Peyer's patch (tissue), 4 donors: ENCODE data around the gene STYK1. TPM values are rescaled to one million over a fixed set of nuclear protein-coding genes. Genes with fewer than 3 reads are reported as not detected.
"Not testable (repeated sequence)": the region's sequence is repeated elsewhere in the genome, so short reads cannot be mapped to it uniquely, and the experiment has no call there.

Source experiments
- DNase-seq, 3 donors: peaks; one replicate each; pipeline ENCODE4 v3.0.0-alpha.2; 2017 to 2019
- H3K27ac ChIP-seq, 4 donors: fragments of 200-600 bp; sonication (generic); one replicate each; pipeline ENCODE4 v1.5.1; 2016 to 2019
- H3K27me3 ChIP-seq, 2 donors: fragments of 200-600 bp; sonication (generic); one replicate each; pipeline ENCODE4 v1.5.1; 2019
- H3K36me3 ChIP-seq, 3 donors: fragments of 200-600 bp; sonication (generic); one replicate each; pipeline ENCODE4 v1.5.1; 2016 to 2019
- H3K4me1 ChIP-seq, 4 donors: fragments of 200-600 bp; sonication (generic); one replicate each; pipeline ENCODE4 v1.5.1; 2016 to 2019
- H3K4me3 ChIP-seq, 4 donors: fragments of 200-600 bp; sonication (generic); 1 replicate in 3 of 4; 2 replicates in 1 of 4; pipeline ENCODE4 v1.5.1; 2016 to 2019; ENCODE audit warnings: mild to moderate bottlenecking in 1 of 4
- H3K9me3 ChIP-seq, 4 donors: fragments of 200-600 bp; sonication (generic); one replicate each; pipeline ENCODE4 v1.5.1; 2016 to 2019; ENCODE audit warnings: mild to moderate bottlenecking in 1 of 4
- POLR2A ChIP-seq, 2 donors: fragments of 450-650 bp; IDR thresholded peaks; one replicate each; pipeline ENCODE4 v1.5.1; 2017; ENCODE audit warnings: antibody characterized with exemption in 2 of 2, mild to moderate bottlenecking in 2 of 2, moderate library complexity in 2 of 2
- total RNA-seq, 4 donors: library from RNA; depleted of rRNA; stranded (reverse); fragments of >200 nt; gene quantifications; one replicate each; pipeline ENCODE4 v1.1.0, GENCODE V29; 2016
- TF ChIP-seq, protein P1 (sequence below), 6 experiments: fragments of 450-650 bp in 4 of 6; fragments of 200-600 bp in 2 of 6; sonication (generic) in 1 of 6; IDR thresholded peaks; one replicate each; pipeline ENCODE4 v1.5.1; 2017 to 2019; ENCODE audit warnings: antibody characterized with exemption in 6 of 6, mild to moderate bottlenecking in 3 of 6, moderate library complexity in 1 of 6

The STYK1 gene
- total RNA-seq, 4 donors from 2014 or later: 5.8 to 43.1 (median 25.4) TPM

DNA sequence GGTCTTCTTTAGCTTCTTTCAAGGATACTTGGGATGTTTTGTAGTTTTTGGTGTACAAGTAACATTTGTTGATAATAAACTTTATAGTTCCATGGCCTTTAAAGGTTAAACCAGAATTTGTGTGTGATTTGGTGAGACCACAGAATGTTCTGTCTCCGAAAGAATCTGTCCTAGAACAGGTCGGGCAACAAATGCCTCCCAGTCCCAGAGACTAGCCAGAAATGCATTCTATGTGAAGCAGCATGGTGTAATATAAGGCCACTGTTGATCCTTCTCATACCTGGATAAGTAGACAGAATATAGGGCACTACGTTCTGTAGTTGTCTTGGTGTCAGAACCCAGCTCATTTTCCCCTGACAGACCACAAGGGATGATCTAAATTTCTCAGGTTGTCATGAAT is 10.0 kb downstream of the STYK1 start:
- H3K4me1 ChIP-seq: peaks cover 0 to 4% (median 0%) of the 10 kb centered on the region in 4 donors
- no peak overlapping the region for H3K4me3 ChIP-seq
- DNase-seq: no peak
- H3K27me3 ChIP-seq: no peaks in the 10 kb centered on the region
- no peaks in the 10 kb centered on the region for H3K36me3 ChIP-seq
- H3K27ac ChIP-seq: peak overlapping the region in 2 of 4 donors; percentile 19 to 46
- no peaks in the 10 kb centered on the region for H3K9me3 ChIP-seq
- no peak for TF ChIP-seq POLR2A (IDR thresholded peaks at IDR 0.05)
- TF ChIP-seq, protein P1, sequence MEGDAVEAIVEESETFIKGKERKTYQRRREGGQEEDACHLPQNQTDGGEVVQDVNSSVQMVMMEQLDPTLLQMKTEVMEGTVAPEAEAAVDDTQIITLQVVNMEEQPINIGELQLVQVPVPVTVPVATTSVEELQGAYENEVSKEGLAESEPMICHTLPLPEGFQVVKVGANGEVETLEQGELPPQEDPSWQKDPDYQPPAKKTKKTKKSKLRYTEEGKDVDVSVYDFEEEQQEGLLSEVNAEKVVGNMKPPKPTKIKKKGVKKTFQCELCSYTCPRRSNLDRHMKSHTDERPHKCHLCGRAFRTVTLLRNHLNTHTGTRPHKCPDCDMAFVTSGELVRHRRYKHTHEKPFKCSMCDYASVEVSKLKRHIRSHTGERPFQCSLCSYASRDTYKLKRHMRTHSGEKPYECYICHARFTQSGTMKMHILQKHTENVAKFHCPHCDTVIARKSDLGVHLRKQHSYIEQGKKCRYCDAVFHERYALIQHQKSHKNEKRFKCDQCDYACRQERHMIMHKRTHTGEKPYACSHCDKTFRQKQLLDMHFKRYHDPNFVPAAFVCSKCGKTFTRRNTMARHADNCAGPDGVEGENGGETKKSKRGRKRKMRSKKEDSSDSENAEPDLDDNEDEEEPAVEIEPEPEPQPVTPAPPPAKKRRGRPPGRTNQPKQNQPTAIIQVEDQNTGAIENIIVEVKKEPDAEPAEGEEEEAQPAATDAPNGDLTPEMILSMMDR (IDR thresholded peaks at IDR 0.05): no peak

DNA sequence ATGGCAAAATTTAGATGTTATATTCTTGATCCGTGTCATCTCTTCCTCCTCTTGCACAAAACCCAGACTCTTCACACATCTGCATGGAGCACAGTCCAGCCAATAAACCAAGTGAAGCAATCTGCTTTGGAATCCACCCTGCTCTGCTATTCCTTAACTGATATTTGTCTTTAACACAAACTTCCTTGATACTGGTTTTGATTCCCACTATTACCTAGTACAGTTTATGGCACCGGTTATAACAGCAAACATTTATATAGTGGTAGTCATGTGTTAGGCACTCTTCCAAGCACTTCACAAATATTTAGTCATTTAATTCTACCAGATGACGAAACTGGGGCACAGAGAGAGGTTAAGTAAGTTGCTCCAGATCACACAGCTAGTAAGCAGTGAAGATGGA is 12.5 kb downstream of the STYK1 start:
- peak overlapping the region in 1 of 4 donors; percentile 31 for H3K27ac ChIP-seq
- DNase-seq: peak in 1 of 3 donors; percentile 58
- H3K4me1 ChIP-seq: no peaks in the 10 kb centered on the region
- no peaks in the 10 kb centered on the region for H3K27me3 ChIP-seq
- no peak overlapping the region for H3K4me3 ChIP-seq
- TF ChIP-seq, protein P1 (IDR thresholded peaks at IDR 0.05): no peak
- TF ChIP-seq POLR2A (IDR thresholded peaks at IDR 0.05): no peak
- H3K9me3 ChIP-seq: no peaks in the 10 kb centered on the region
- H3K36me3 ChIP-seq: no peaks in the 10 kb centered on the region

DNA sequence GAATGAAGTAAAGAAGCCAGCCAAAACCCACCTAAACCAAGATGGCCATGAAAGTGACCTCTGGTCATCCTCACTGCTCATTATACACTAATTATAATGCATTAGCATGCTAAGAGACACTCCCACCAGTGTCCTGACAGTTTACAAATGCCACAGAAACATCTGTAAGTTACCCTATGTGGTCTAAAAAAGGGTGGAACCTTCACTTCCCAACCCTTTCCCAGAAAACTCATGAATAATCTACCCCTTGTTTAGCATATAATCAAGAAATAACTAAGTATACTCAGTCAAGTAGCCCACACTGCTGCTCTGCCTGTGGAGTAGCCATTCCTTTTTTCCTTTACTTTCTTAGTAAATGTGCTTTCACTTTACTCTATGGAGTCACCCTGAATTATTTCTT is 19.8 kb downstream of the STYK1 start:
- Histone ChIP-seq H3K4me1 (peaks cover 0 to 5% (median 0%) of the 10 kb centered on the region in 4 donors), H3K27me3 (no peaks in the 10 kb centered on the region), H3K36me3 (no peaks in the 10 kb centered on the region), H3K4me3 (no peak overlapping the region), H3K9me3 (no peaks in the 10 kb centered on the region), H3K27ac (no peak overlapping the region)
- TF ChIP-seq, protein P1 (IDR thresholded peaks at IDR 0.05): no peak
- TF ChIP-seq POLR2A (IDR thresholded peaks at IDR 0.05): no peak
- no peak for DNase-seq

DNA sequence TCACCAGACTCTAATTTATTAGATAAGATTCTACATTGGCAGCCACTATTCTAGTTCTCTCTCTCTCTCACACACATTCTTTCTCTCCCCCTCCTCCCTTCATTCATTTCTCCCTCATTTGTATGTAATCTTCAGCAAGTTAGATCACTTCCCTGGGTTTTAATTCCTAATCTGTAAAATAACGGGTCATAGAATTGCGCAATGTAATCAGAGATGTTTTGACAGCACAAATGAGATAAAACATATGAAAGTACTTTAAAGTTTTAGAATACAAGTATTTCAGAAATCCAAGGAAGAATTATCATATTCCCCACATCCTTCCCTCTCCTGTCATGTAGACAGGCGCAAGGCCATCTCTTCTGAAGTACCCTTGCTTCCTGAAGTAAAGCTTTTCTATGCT is 21.7 kb downstream of the STYK1 start:
- no peak for DNase-seq
- Histone ChIP-seq H3K4me3 (no peak overlapping the region), H3K9me3 (no peaks in the 10 kb centered on the region), H3K27me3 (no peaks in the 10 kb centered on the region), H3K27ac (peak overlapping the region in 2 of 4 donors; percentile 2 to 46), H3K4me1 (peaks cover 0 to 5% (median 0%) of the 10 kb centered on the region in 4 donors), H3K36me3 (no peaks in the 10 kb centered on the region)
- TF ChIP-seq, protein P1 (IDR thresholded peaks at IDR 0.05): no peak
- TF ChIP-seq POLR2A (IDR thresholded peaks at IDR 0.05): no peak

DNA sequence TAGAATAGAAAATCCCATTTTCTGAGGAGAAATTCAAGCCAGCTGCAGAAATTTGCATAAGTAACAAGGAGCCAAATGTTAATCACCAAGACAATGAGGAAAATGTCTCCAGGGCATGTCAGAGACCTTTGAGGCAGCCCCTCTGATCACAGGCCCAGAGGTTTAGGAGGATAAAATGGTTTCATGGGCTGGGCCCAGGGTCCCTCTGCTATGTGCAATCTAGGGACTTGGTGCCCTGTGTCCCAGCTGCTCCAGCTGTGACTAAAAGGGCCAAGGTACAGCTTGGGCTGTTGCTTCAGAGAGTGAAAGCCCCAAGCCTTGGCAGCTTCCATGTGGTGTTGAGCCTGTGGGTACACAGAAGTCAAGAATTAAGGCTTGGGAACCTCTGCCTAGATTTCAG is 27.3 kb downstream of the STYK1 start:
- not testable (repeated sequence) for H3K4me1 ChIP-seq, H3K27me3 ChIP-seq, H3K27ac ChIP-seq, H3K36me3 ChIP-seq, DNase-seq, H3K4me3 ChIP-seq
- H3K9me3 ChIP-seq: peaks cover 0 to 12% (median 3%) of the 10 kb centered on the region in 4 donors

DNA sequence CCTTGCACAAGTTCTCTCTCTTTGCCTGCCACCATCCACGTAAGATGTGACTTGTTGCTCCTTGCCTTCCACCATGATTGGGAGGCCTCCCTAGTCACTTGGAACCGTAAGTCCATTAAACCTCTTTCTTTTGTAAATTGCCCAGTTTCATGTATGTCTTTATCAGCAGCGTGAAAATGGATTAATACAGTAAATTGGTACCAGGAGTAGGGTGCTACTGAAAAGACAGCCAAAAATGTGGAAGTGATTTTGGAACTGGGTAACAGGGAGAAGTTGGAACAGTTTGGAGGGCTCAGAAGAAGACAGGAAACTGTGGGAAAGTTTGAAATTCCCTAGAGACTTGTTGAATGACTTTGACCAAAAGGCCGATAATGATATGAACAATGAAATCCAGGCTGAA is 27.9 kb downstream of the STYK1 start:
- H3K36me3 ChIP-seq: peaks cover 0 to 4% (median 0%) of the 10 kb centered on the region in 3 donors
- no peaks in the 10 kb centered on the region for H3K27me3 ChIP-seq
- H3K9me3 ChIP-seq: peaks cover 0 to 12% (median 3%) of the 10 kb centered on the region in 4 donors
- H3K4me1 ChIP-seq: peaks cover 0 to 8% (median 0%) of the 10 kb centered on the region in 4 donors
- H3K27ac ChIP-seq: no peak overlapping the region
- DNase-seq: no peak
- no peak overlapping the region for H3K4me3 ChIP-seq
- no peak for TF ChIP-seq POLR2A (IDR thresholded peaks at IDR 0.05)
- TF ChIP-seq, protein P1 (IDR thresholded peaks at IDR 0.05): no peak
